ENCODE measurements around the gene CDC42BPA.

DNA sequence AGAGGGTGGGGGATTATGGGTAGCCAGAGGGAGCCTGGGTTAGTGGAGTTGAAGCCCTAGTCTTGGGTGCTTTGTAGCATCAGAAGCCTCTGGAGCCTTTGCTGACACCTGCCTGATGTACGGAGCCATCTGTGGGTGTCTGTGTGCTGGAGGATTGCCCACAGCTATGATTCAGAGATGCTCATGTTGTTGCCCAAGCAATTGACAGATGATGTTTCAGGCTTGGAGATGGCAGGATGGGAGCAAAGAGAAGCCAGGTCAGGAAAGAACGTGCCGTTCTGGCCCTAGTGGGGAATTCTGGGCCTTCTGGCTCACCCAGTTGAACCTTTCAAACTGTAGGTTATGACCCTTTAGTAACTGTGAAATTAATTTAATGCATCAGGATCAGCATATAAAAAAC is 350.6 kb downstream of the CDC42BPA start:
- TF ChIP-seq, protein P1, sequence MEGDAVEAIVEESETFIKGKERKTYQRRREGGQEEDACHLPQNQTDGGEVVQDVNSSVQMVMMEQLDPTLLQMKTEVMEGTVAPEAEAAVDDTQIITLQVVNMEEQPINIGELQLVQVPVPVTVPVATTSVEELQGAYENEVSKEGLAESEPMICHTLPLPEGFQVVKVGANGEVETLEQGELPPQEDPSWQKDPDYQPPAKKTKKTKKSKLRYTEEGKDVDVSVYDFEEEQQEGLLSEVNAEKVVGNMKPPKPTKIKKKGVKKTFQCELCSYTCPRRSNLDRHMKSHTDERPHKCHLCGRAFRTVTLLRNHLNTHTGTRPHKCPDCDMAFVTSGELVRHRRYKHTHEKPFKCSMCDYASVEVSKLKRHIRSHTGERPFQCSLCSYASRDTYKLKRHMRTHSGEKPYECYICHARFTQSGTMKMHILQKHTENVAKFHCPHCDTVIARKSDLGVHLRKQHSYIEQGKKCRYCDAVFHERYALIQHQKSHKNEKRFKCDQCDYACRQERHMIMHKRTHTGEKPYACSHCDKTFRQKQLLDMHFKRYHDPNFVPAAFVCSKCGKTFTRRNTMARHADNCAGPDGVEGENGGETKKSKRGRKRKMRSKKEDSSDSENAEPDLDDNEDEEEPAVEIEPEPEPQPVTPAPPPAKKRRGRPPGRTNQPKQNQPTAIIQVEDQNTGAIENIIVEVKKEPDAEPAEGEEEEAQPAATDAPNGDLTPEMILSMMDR (IDR thresholded peaks at IDR 0.05): no peak
- TF ChIP-seq POLR2A (IDR thresholded peaks at IDR 0.05): no peak
